CMK (cell line): ENCODE results near the gene ASB4.

Source experiments
- DNase-seq: peaks from one replicate; pipeline ENCODE4 v3.0.0-alpha.2; 2010; ENCODE audit warnings: low read depth

ASB4 gene

GRCh38 chr7:95526128-95526738 lies 40.5 kb downstream of the ASB4 start:
- DNase-seq = no peak

GRCh38 chr7:95527033-95527775 lies 41.5 kb downstream of the ASB4 start:
- peak; percentile 8 for DNase-seq

- no peak for DNase-seq
These were observed 42.1 kb downstream of the ASB4 start for GRCh38 chr7:95527776-95528250.

- DNase-seq = no peak
These were observed 44.0 kb downstream of the ASB4 start for GRCh38 chr7:95529701-95530100.

GRCh38 chr7:95530881-95531280 lies 45.1 kb downstream of the ASB4 start:
- no peak for DNase-seq

- no peak for DNase-seq
These were observed 46.0 kb downstream of the ASB4 start for GRCh38 chr7:95531605-95532219.

- no peak for DNase-seq
These were observed 49.1 kb downstream of the ASB4 start for GRCh38 chr7:95534796-95535195.

- no peak for DNase-seq
These were observed 49.9 kb downstream of the ASB4 start for GRCh38 chr7:95535662-95536061.

- DNase-seq = no peak
These were observed 51.0 kb downstream of the ASB4 start for GRCh38 chr7:95536656-95537311.

- no peak for DNase-seq
These were observed 51.7 kb downstream of the ASB4 start for GRCh38 chr7:95537468-95537867.

GRCh38 chr7:95539426-95539825 lies 53.7 kb downstream of the ASB4 start:
- no peak for DNase-seq

- DNase-seq = no peak
These were observed 54.6 kb downstream of the ASB4 start for GRCh38 chr7:95540366-95540765.

GRCh38 chr7:95543312-95543711 lies 57.6 kb downstream of the ASB4 start:
- DNase-seq = no peak

- no peak for DNase-seq
These were observed 58.4 kb downstream of the ASB4 start for GRCh38 chr7:95544171-95544570.

- no peak for DNase-seq
These were observed 59.4 kb downstream of the ASB4 start for GRCh38 chr7:95545007-95545615.

GRCh38 chr7:95545673-95546072 lies 59.9 kb downstream of the ASB4 start:
- DNase-seq = no peak

GRCh38 chr7:95546647-95547046 lies 60.9 kb downstream of the ASB4 start:
- no peak for DNase-seq

GRCh38 chr7:95547361-95548348 lies 61.9 kb downstream of the ASB4 start:
- DNase-seq = no peak

- no peak for DNase-seq
These were observed 64.2 kb downstream of the ASB4 start for GRCh38 chr7:95549818-95550529.

- no peak for DNase-seq
These were observed 64.8 kb downstream of the ASB4 start for GRCh38 chr7:95550546-95550945.
